PFSK-1 (cell line): Measurements from ENCODE around the gene PTPRN2.

Experiments
- FOXP2 ChIP-seq: optimal IDR thresholded peaks from 2 replicates; pipeline ENCODE3; 2011; ENCODE audit warnings: borderline replicate concordance, control low read depth, inconsistent platforms; ENCODE audit not compliant: insufficient read depth; ENCODE audit errors: extremely low read length, extremely low read depth
- POLR2AphosphoS5 ChIP-seq: IDR thresholded peaks from 2 replicates; pipeline ENCODE4 v1.6.1; 2012; ENCODE audit warnings: low read depth, mild to moderate bottlenecking, control low read depth, low read length, moderate library complexity
- REST ChIP-seq, 2 experiments: IDR thresholded peaks; 2 replicates each; pipeline versions ENCODE4 v1.6.1 to v1.8.0; 2011 to 2012; ENCODE audit warnings: low read depth in 2 of 2, low read length in 2 of 2, control low read depth in 1 of 2, inconsistent platforms in 1 of 2, mild to moderate bottlenecking in 1 of 2, moderate library complexity in 1 of 2; ENCODE audit not compliant: insufficient read depth in 1 of 2
- SIN3A ChIP-seq: IDR thresholded peaks from 2 replicates; pipeline ENCODE4 v1.6.1; 2012; ENCODE audit warnings: mild to moderate bottlenecking, low read length, moderate library complexity, borderline replicate concordance; ENCODE audit not compliant: insufficient read depth
- TAF1 ChIP-seq: IDR thresholded peaks from 2 replicates; pipeline ENCODE4 v1.6.1; 2012; ENCODE audit warnings: low read length, control low read depth, borderline replicate concordance; ENCODE audit not compliant: insufficient read depth

The PTPRN2 gene

GRCh38 chr7:157513682-157514081, 1073.9 kb downstream of the PTPRN2 start:
- TF ChIP-seq REST (IDR thresholded peaks at IDR 0.05; ENCODE audit: insufficient read depth in 1 of 2, low read depth in 2 of 2, low read length in 2 of 2) (no peak), FOXP2 (no peak), POLR2AphosphoS5 (no peak), TAF1 (no peak), SIN3A (no peak)

DNA sequence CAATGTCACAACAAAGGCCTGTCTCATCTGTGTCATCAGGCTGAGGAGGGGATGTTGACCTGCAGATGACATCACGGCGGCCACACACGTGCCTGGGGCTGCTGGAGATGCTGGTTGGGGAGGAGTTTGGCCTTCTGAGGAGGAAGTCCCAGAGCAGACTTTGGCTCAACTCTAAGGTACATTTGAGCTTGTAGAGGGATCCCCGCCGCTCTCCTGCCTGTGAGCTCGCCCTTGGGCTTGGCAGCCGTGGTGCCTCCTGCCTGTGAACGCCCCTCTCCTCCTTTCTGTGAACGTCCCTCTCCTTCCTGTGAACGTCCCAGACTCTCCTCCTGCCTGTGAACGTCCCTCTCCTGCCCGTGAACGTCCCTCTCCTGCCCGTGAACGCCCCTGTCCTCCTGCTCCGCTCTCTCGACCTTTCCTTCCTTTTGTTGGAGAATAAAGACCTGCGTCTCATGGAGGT, 1074.4 kb downstream of the PTPRN2 start:
- TF ChIP-seq SIN3A (no peak), TAF1 (no peak)

DNA sequence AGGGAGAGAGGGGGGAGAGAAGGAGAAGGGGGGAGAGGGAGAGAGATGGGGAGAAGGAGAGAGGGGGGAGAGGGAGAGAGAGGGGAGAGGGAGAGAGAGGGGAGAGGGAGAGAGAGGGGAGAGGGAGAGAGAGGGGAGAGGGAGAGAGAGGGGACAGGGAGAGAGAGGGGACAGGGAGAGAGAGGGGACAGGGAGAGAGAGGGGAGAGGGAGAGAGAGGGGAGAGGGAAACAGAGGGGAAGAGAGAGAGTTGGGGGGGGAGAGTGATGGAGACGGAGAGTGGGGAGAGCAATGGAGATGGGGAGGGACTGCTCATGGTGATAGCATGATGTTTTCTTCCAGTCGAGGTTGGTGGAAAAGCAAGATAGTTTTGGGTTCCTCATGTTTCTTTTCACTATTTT, 1078.4 kb downstream of the PTPRN2 start:
- TF ChIP-seq FOXP2: no peak
- no peak for TF ChIP-seq POLR2AphosphoS5
- TF ChIP-seq REST (IDR thresholded peaks at IDR 0.05; ENCODE audit: insufficient read depth in 1 of 2, low read depth in 2 of 2, low read length in 2 of 2): no peak
- no peak for TF ChIP-seq SIN3A
- no peak for TF ChIP-seq TAF1

- TF ChIP-seq POLR2AphosphoS5 (no peak), SIN3A (no peak), REST (IDR thresholded peaks at IDR 0.05; ENCODE audit: insufficient read depth in 1 of 2, low read depth in 2 of 2, low read length in 2 of 2) (no peak), TAF1 (no peak), FOXP2 (no peak)
These were observed 1079.1 kb downstream of the PTPRN2 start for GRCh38 chr7:157508477-157508881.

- no peak for TF ChIP-seq REST (IDR thresholded peaks at IDR 0.05; ENCODE audit: insufficient read depth in 1 of 2, low read depth in 2 of 2, low read length in 2 of 2)
These were observed 1079.6 kb downstream of the PTPRN2 start for GRCh38 chr7:157507987-157508386.

DNA sequence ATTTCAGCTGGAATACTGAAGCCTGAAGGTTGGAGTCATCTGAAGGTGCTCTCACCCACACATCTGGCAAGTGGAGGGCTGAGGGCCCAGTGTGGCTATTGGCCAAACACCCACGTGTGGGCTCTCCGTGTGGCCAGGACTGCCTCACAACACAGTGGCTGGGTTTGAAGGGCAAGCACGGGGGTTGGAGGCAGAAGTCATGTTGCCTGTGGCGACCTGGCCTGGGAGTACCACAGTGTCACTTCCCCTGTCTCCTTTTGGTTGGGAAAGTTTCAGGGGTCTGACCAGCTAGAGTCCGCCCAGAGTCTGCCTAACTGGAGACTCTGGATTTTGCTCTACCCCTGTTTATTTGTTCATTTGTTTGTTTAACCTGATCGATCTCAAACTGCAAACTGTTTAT, 1081.4 kb downstream of the PTPRN2 start:
- TF ChIP-seq POLR2AphosphoS5 (no peak), REST (IDR thresholded peaks at IDR 0.05; ENCODE audit: insufficient read depth in 1 of 2, low read depth in 2 of 2, low read length in 2 of 2) (no peak), TAF1 (no peak), SIN3A (no peak), FOXP2 (no peak)
